NCI-H2196 (cell line): ENCODE measurements around the gene RAB38.

Experiments
- DNase-seq: peaks from one replicate; lab custom pipeline; 2025; ENCODE audit not compliant: unreplicated experiment; lab: John Stamatoyannopoulos, UW

Gene RAB38

GRCh38 chr11:88174709-88175568 lies at the start of gene RAB38:
RAB38 (minus strand) TSS chr11:88175443; CDS start chr11:88175384, 59 bp downstream.
- DNase-seq, result no peak

- no peak for DNase-seq
These were observed 38.2 kb upstream of the RAB38 start for GRCh38 chr11:88213406-88213805.

- no peak for DNase-seq
These were observed 37.1 kb upstream of the RAB38 start for GRCh38 chr11:88212300-88212699.

GRCh38 chr11:88208745-88209144 lies 33.5 kb upstream of the RAB38 start:
- DNase-seq, result no peak

GRCh38 chr11:88206751-88207150 lies 31.5 kb upstream of the RAB38 start:
- no peak for DNase-seq

GRCh38 chr11:88204353-88204752 lies 29.1 kb upstream of the RAB38 start:
- DNase-seq, result no peak

- no peak for DNase-seq
These were observed 28.4 kb upstream of the RAB38 start for GRCh38 chr11:88203604-88204003.

- no peak for DNase-seq
These were observed 27.3 kb upstream of the RAB38 start for GRCh38 chr11:88202498-88202897.

- no peak for DNase-seq
These were observed 21.1 kb upstream of the RAB38 start for GRCh38 chr11:88196393-88196792.

- DNase-seq, result no peak
These were observed 20.7 kb upstream of the RAB38 start for GRCh38 chr11:88195908-88196307.

- DNase-seq, result no peak
These were observed 19.7 kb upstream of the RAB38 start for GRCh38 chr11:88194990-88195389.

- no peak for DNase-seq
These were observed 18.0 kb upstream of the RAB38 start for GRCh38 chr11:88193278-88193677.

GRCh38 chr11:88188932-88189253 lies 13.7 kb upstream of the RAB38 start:
- no peak for DNase-seq

GRCh38 chr11:88188251-88188931 lies 13.1 kb upstream of the RAB38 start:
- no peak for DNase-seq

GRCh38 chr11:88183233-88183632 lies 8.0 kb upstream of the RAB38 start:
- no peak for DNase-seq

GRCh38 chr11:88181776-88182175 lies 6.5 kb upstream of the RAB38 start:
- no peak for DNase-seq

GRCh38 chr11:88179971-88180629 lies 4.9 kb upstream of the RAB38 start:
- no peak for DNase-seq

GRCh38 chr11:88179141-88179540 lies 3.9 kb upstream of the RAB38 start:
- no peak for DNase-seq

GRCh38 chr11:88178191-88178590 lies 2.9 kb upstream of the RAB38 start:
- DNase-seq, result no peak

- DNase-seq, result no peak
These were observed 379 bp upstream of the RAB38 start for GRCh38 chr11:88175569-88176075.

GRCh38 chr11:88173956-88174355 lies 1.3 kb downstream of the RAB38 start:
- no peak for DNase-seq

GRCh38 chr11:88171982-88172381 lies 3.3 kb downstream of the RAB38 start:
- DNase-seq, result no peak
